ENCODE measurements around the gene AHCYL2.

DNA sequence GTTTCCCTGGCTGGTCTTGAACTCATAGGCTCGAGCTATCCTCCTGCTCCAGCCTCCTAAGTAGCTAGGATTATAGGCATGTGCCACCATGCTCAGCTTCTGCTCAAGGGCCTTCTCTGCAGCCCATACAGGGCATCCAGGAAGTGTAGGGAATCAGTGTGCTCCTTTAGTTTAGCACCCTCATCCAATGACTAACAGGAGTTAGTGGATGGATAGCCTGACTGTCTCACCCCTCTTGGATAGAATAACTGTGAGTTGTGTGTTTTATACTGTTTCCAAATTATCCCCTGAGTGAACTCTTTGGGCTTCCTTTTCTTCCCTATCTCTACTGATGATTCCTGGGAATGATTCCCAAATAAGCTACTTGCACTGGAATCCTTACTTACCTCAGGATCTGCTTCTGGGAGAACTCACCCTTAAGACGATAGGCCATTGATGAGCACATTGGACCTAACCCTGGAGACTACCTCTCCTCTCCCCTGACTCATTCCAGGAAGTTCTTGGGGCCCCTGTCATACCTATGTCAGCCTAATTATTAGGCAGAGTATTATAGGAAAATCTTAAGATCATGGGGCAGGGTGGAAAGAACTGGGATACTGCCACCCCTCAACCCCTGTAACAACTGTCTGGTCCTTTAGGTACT is 227.9 kb downstream of the AHCYL2 start:
- TF ChIP-seq, protein P1, sequence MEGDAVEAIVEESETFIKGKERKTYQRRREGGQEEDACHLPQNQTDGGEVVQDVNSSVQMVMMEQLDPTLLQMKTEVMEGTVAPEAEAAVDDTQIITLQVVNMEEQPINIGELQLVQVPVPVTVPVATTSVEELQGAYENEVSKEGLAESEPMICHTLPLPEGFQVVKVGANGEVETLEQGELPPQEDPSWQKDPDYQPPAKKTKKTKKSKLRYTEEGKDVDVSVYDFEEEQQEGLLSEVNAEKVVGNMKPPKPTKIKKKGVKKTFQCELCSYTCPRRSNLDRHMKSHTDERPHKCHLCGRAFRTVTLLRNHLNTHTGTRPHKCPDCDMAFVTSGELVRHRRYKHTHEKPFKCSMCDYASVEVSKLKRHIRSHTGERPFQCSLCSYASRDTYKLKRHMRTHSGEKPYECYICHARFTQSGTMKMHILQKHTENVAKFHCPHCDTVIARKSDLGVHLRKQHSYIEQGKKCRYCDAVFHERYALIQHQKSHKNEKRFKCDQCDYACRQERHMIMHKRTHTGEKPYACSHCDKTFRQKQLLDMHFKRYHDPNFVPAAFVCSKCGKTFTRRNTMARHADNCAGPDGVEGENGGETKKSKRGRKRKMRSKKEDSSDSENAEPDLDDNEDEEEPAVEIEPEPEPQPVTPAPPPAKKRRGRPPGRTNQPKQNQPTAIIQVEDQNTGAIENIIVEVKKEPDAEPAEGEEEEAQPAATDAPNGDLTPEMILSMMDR (IDR thresholded peaks at IDR 0.05 in 2 of 3, conservative IDR thresholded peaks at IDR 0.05 in 1 of 3; ENCODE audit: borderline replicate concordance in 1 of 3, insufficient read depth in 1 of 3, low read depth in 2 of 3, low read length in 2 of 3): no peak
- TF ChIP-seq, protein P2, sequence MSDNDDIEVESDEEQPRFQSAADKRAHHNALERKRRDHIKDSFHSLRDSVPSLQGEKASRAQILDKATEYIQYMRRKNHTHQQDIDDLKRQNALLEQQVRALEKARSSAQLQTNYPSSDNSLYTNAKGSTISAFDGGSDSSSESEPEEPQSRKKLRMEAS (IDR thresholded peaks at IDR 0.05): no peak
- TF ChIP-seq EZH2 (IDR thresholded peaks at IDR 0.05) (no peak), SP1 (IDR thresholded peaks at IDR 0.05; ENCODE audit: low read depth) (no peak), EGR1 (IDR thresholded peaks at IDR 0.05; ENCODE audit: low read depth) (no peak), RAD21 (IDR thresholded peaks at IDR 0.05; ENCODE audit: low read depth) (no peak), JUND (IDR thresholded peaks at IDR 0.05) (no peak), POLR2A (IDR thresholded peaks at IDR 0.05; ENCODE audit: borderline replicate concordance, extremely low read depth, insufficient read depth, insufficient read length) (no peak)

Data from HCT116 (cell line).